Upper lobe of left lung (tissue), 4 donors: ENCODE results near the gene RND2.

Source experiments
- CTCF ChIP-seq, 6 experiments: fragments of 450-650 bp in 4 of 6; fragments of 200-600 bp in 2 of 6; sonication (generic) in 2 of 6; IDR thresholded peaks; one replicate each; pipeline ENCODE4 v1.5.1; 2016 to 2019; ENCODE audit warnings: antibody characterized with exemption in 6 of 6
- EP300 ChIP-seq, 4 donors: sonication (generic); formaldehyde crosslinking; IDR thresholded peaks; one replicate each; pipeline ENCODE4 v1.5.1; 2017; ENCODE audit warnings: antibody characterized with exemption in 4 of 4, control low read depth in 2 of 4
- POLR2A ChIP-seq, 4 donors: fragments of 450-650 bp; IDR thresholded peaks; one replicate each; pipeline ENCODE4 v1.5.1; 2016 to 2017; ENCODE audit warnings: antibody characterized with exemption in 4 of 4, mild to moderate bottlenecking in 2 of 4
- POLR2AphosphoS5 ChIP-seq, 2 donors: sonication (generic); formaldehyde crosslinking; IDR thresholded peaks; one replicate each; pipeline ENCODE4 v1.5.1; 2017; ENCODE audit warnings: antibody characterized with exemption in 2 of 2

GRCh38 chr17:43062984-43063638 is 38.1 kb downstream of the RND2 start:
- TF ChIP-seq POLR2A (IDR thresholded peaks at IDR 0.05), result no peak
- no peak for TF ChIP-seq CTCF (IDR thresholded peaks at IDR 0.05)
- no peak for TF ChIP-seq POLR2AphosphoS5 (IDR thresholded peaks at IDR 0.05)
- no peak for TF ChIP-seq EP300 (IDR thresholded peaks at IDR 0.05)
